SH-SY5Y (cell line): ENCODE data around the gene AP3B1.

ENCODE experiments used
- GATA2 ChIP-seq: IDR thresholded peaks from 2 replicates; pipeline ENCODE4 v1.6.1; 2011; ENCODE audit warnings: mild to moderate bottlenecking, low read depth, low read length
- GATA3 ChIP-seq: IDR thresholded peaks from 2 replicates; pipeline ENCODE4 v1.6.1; 2011; ENCODE audit warnings: low read depth, mild to moderate bottlenecking, low read length, moderate library complexity

- TF ChIP-seq GATA2 (no peak), GATA3 (no peak)
Measured at GRCh38 chr5:78056901-78057514, 237.5 kb downstream of the AP3B1 start.
